ENCODE results near the gene CMAS. TPM values are rescaled to one million over a fixed set of nuclear protein-coding genes. Genes with fewer than 3 reads are reported as not detected.
"Not testable (repeated sequence)": the region's sequence is repeated elsewhere in the genome, so short reads cannot be mapped to it uniquely, and the experiment has no call there.

Gene CMAS
- total RNA-seq, 1 donor from 2014 or later = 20.2 TPM

- no peak for DNase-seq (ENCODE audit: low read depth)
Measured at GRCh38 chr12:22046968-22047390, 961 bp downstream of the CMAS start.

- DNase-seq (ENCODE audit: low read depth) = no peak
Measured at GRCh38 chr12:22047494-22047893, 1.5 kb downstream of the CMAS start.

- DNase-seq (ENCODE audit: low read depth) = no peak
Measured at GRCh38 chr12:22048351-22049041, 2.5 kb downstream of the CMAS start.

GRCh38 chr12:22050078-22050477 lies 4.1 kb downstream of the CMAS start:
- no peak for DNase-seq (ENCODE audit: low read depth)

GRCh38 chr12:22051114-22051698 lies 5.2 kb downstream of the CMAS start:
- no peak for DNase-seq (ENCODE audit: low read depth)

GRCh38 chr12:22052994-22053393 lies 7.0 kb downstream of the CMAS start:
- not testable (repeated sequence) for DNase-seq (ENCODE audit: low read depth)

- no peak for DNase-seq (ENCODE audit: low read depth)
Measured at GRCh38 chr12:22054155-22054554, 8.1 kb downstream of the CMAS start.

- no peak for DNase-seq (ENCODE audit: low read depth)
Measured at GRCh38 chr12:22056607-22057006, 10.6 kb downstream of the CMAS start.

GRCh38 chr12:22059976-22060647 lies 14.1 kb downstream of the CMAS start:
- no peak for DNase-seq (ENCODE audit: low read depth)

- DNase-seq (ENCODE audit: low read depth) = no peak
Measured at GRCh38 chr12:22064968-22065367, 18.9 kb downstream of the CMAS start.

- DNase-seq (ENCODE audit: low read depth) = no peak
Measured at GRCh38 chr12:22066310-22066709, 20.3 kb downstream of the CMAS start.

GRCh38 chr12:22069851-22070250 lies 23.8 kb downstream of the CMAS start:
- DNase-seq (ENCODE audit: low read depth) = no peak

- peak; percentile 20 for DNase-seq (ENCODE audit: low read depth)
Measured at GRCh38 chr12:22082190-22082701, 36.2 kb downstream of the CMAS start.

- DNase-seq (ENCODE audit: low read depth) = peak; percentile 64
Measured at GRCh38 chr12:22083167-22083566, 37.1 kb downstream of the CMAS start.

GRCh38 chr12:22084852-22085251 lies 38.8 kb downstream of the CMAS start:
- no peak for DNase-seq (ENCODE audit: low read depth)

GRCh38 chr12:22088886-22089285 lies 42.9 kb downstream of the CMAS start:
- DNase-seq (ENCODE audit: low read depth) = no peak

GRCh38 chr12:22089486-22089885 lies 43.5 kb downstream of the CMAS start:
- no peak for DNase-seq (ENCODE audit: low read depth)

- DNase-seq (ENCODE audit: low read depth) = not testable (repeated sequence)
Measured at GRCh38 chr12:22099062-22099461, 53.0 kb downstream of the CMAS start.

- peak; percentile 76 for DNase-seq (ENCODE audit: low read depth)
Measured at GRCh38 chr12:22100958-22101748, 55.1 kb downstream of the CMAS start.

- peak; percentile 98 for DNase-seq (ENCODE audit: low read depth)
Measured at GRCh38 chr12:22101749-22102243, 55.8 kb downstream of the CMAS start.

GRCh38 chr12:22103418-22103817 lies 57.4 kb downstream of the CMAS start:
- no peak for DNase-seq (ENCODE audit: low read depth)

All from myocyte (in vitro differentiated cells).